CD1c-positive myeloid dendritic cell (primary cell): ENCODE results near the gene ADK.

Source experiments
- DNase-seq: peaks from one replicate; pipeline ENCODE4 v3.0.0-alpha.2; 2016; ENCODE audit errors: extremely low spot score

ADK gene

DNA sequence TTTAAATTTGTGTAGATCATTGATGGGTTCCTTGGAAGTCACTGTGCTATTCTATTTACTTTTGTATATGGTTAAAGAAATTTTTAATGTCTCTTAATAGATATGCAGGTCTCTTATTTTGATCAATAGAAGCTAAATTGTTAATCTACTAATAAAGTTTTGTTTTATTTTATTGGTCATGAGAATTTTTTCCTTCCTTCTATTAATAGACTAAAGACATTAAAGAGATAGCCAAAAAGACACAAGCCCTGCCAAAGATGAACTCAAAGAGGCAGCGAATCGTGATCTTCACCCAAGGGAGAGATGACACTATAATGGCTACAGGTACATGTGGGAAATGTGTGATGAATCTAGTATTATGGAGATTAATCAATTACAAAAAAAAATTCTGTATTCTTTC lies 449.1 kb downstream of the ADK start:
- DNase-seq: no peak

GRCh38 chr10:74602576-74602975 lies 451.6 kb downstream of the ADK start:
- no peak for DNase-seq

- DNase-seq: no peak
Observed at GRCh38 chr10:74610299-74610698, 459.3 kb downstream of the ADK start.

DNA sequence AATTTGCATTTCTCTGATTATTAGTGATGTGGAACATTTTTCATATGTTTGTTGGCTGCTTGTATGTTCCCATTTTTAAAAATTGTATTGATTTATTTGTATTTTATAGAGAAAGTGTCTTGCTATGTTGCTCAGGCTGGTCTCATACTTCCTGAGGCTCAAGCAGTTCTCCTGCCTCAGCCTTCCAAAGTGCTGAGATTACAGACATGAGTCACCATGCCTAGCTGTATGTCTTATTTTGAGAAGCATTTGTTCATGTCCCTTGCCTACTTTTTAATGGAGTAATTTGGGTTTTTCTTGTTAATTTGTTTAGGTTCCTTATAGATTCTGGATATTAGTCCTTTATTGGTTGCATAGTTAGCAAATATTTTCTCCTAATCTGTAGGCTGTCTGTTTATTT lies 461.2 kb downstream of the ADK start:
- DNase-seq: no peak

- no peak for DNase-seq
Observed at GRCh38 chr10:74620626-74621025, 469.6 kb downstream of the ADK start.

DNA sequence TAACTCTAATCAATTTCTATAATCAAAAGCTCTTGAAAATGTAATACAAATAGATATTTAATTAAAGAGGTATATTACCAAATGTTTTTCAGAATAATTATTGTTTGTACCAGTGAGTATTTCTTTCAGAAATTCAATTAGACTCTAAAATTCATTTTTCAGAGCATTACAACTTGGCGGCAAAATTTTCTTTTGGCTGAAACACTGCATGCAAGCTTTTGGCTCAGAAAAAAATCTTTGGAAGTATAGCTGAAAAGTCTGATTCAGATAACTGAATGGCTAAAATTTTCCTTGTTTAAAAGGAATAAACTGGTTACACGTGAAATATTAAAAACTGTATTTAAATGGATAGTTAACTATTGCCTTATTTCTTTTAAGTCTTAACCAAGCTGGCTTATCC lies 472.8 kb downstream of the ADK start:
- no peak for DNase-seq

- no peak for DNase-seq
Observed at GRCh38 chr10:74624501-74624900, 473.5 kb downstream of the ADK start.

DNA sequence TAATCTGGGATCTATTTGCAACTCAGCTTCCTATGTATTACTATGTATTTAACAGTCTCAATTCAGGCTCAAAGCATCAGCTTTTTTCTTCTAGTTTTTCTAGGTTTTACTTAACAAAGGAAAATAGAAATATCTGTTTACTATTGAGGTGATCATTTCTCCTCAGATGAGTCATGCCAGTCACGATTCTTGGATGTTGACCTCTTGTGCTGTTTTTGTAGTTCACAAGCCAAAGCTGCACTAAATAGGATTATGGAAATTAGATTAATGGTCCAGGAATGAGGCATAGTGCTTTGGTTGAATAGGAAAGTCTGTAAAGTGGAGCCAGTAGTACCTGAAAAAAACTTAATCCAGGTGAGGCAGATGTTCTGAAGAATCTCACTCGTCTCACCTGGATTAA lies 477.1 kb downstream of the ADK start:
- no peak for DNase-seq

DNA sequence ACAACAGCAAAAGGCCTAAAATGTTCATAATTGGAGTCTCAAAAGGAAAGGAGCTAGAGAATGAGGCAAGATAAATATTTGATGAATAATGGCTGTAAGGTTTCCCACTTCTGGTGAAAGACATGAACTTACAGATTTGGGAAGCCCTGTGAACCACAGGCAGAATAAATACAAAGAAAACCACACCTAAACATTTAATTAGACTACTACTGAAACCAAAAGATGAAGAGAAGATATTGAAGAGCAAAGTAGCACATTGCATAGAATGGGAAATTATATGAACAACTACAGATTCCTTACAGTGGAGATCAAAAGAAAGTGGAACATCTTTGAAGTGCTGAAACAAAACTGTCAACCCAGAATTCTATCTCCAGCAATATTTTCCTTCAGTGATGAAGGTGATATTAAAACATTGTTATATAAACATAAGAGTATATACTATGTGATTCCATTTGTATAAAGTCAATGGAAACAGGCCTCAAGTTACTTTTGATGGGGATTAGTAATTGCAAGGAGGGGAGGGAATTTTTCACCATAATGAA lies 484.0 kb downstream of the ADK start:
- no peak for DNase-seq

DNA sequence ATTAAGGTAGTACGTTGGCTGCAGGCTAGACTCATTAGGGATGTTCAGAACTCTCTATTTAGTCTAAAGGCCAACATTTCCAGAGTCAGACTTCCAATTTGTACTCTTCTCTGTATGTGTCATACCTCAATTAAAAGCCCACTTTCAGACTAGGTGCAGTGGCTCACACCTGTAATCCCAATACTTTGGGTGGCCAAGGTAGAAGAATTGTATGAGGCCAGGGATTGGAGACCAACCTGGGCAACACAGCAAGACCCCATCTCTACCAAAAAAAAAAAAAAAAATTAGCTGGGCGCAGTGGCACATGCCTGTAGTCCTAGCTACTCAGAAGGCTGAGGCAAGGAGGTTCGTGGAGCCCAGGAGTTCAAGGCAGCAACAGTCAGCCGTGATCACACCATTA lies 484.6 kb downstream of the ADK start:
- no peak for DNase-seq

- no peak for DNase-seq
Observed at GRCh38 chr10:74637685-74638084, 486.7 kb downstream of the ADK start.

GRCh38 chr10:74640134-74640921 lies 489.3 kb downstream of the ADK start:
- no peak for DNase-seq

GRCh38 chr10:74641659-74642058 lies 490.6 kb downstream of the ADK start:
- no peak for DNase-seq

- DNase-seq: no peak
Observed at GRCh38 chr10:74642901-74643595, 492.0 kb downstream of the ADK start.

DNA sequence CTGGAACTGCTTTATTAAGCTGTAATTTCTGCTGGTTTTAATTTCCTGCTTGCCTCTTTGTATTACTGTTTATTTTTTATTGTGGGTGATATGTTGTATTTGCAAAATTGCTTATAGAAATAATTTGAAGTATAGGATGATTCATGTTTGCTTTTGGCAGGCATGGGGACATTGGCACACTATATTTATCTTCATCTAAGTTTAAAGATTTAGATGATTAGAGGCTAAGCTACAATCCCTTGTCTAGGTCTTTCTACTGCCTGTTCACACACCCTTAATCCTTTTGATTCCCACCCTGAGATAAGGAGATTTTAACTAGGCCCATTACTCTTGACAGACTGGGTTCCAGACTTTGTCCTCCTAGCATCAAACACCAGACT lies 492.6 kb downstream of the ADK start:
- DNase-seq: no peak

DNA sequence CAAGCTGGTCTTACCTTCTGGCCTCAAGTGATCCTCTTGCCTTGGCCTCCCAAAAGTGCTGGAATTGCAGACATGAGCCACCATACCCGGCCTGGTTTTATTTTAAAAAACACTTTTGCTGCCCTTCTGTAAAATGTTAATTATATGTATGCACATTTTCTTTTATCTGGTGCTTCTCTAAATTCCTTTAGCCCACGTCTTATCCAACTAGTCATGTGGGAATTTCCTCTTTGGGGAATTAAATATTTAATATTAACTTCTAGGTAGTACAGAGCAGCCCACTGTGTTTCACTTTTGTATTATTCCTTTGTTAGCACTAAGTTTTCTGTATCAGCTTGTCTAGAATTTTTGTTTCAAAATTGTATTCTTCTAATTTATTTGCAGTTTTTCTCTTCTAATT lies 493.7 kb downstream of the ADK start:
- DNase-seq: no peak

GRCh38 chr10:74645692-74646091 lies 494.7 kb downstream of the ADK start:
- DNase-seq: no peak

DNA sequence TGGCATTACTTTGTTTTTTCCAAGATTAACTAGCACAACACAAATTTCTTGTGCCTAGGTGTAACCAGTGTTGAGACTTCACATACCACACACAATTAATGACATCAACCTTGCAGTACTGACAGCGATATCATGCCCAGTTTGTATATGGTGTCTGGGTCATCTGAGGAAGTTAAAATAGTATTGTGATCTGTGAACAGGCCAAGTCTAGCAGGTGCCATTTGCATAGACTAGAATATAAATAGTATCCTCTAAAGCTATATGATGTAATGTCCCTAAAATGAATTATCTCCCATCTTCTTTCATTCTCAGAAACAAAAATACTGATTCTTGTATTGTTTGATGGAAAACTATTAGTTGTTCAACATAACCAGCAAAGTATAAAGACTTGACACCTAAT lies 499.6 kb downstream of the ADK start:
- DNase-seq: no peak

DNA sequence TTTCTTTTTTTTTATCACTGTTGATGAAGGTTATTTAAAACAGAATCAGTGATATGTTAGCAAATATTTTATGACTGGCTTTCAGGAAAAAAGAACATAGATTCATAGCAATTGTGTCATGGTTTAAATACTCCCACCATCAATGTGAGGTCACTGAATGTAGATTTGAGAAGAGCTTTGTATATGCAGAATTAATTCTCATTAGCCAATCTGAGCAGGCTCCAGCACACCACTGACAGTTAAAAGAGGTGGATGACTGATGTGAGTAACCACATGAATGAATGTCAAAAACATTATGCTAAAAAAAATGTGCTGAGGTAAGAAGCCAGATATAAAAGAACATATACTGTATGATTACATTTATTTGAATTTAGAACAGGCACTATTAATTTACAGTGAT lies 500.5 kb downstream of the ADK start:
- no peak for DNase-seq

DNA sequence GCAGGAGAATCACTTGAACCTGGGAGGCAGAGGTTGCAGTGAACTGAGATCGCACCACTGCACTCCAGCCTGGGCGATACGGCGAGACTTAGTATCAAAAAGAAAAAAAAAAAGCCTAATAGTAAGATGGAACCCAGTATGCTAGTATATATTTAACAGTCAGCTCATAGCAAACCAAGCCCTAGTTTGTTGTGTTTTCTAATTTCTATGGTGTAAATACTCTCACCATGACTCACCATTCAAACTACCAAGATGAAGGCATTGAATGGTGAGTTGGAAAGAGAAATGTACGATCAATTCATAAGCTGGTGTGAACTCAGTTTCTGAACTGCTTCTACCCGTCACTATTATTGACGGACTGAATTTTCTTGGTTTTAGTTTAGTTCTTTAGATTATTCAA lies 501.6 kb downstream of the ADK start:
- DNase-seq: no peak

GRCh38 chr10:74658511-74658910 lies 507.5 kb downstream of the ADK start:
- no peak for DNase-seq

- DNase-seq: no peak
Observed at GRCh38 chr10:74662635-74663034, 511.6 kb downstream of the ADK start.

DNA sequence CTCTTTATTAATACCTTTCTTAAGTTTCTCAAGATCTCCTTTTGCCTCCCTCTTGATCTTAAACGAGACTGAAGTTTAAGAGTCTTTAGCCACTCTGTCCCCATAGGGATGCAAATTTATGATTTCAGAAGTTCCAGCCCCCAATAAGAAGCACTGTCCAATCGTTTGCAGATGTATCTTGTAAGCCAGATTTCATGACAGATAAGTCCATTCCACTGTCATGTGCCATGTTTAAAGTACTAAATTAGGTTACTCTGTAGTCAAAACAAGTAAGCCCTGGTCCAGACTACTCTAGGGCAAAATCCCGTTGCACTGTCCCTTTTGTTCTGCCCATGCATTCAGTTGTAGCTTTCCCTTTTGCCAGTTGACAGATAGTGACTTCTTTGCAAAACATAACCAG lies 518.2 kb downstream of the ADK start:
- no peak for DNase-seq
